H9 (cell line): Measurements from ENCODE around the gene RIMOC1. TPM values are rescaled to one million over a fixed set of nuclear protein-coding genes. Genes with fewer than 3 reads are reported as not detected.

Experiments
- DNase-seq: peaks from one replicate; pipeline ENCODE4 v3.0.0-alpha.2; 2017
- H2AFZ ChIP-seq: one replicate; pipeline ENCODE4 v1.6.1; 2013; ENCODE audit warnings: mild to moderate bottlenecking, low read length, control low read depth, moderate library complexity
- H2AK5ac ChIP-seq: 2 replicates; pipeline ENCODE4 v1.6.1; 2013; ENCODE audit warnings: low read length, control low read depth, mixed read lengths; ENCODE audit not compliant: insufficient read length
- H2BK120ac ChIP-seq: one replicate; pipeline ENCODE4 v1.6.1; 2013; ENCODE audit warnings: low read depth, mild to moderate bottlenecking, low read length, control low read depth, inconsistent platforms; ENCODE audit not compliant: poor library complexity, severe bottlenecking
- H2BK12ac ChIP-seq: 2 replicates; pipeline ENCODE4 v1.6.1; 2013; ENCODE audit warnings: low read length, control low read depth, mixed read lengths, low read depth; ENCODE audit not compliant: insufficient read length
- H2BK15ac ChIP-seq: 2 replicates; pipeline ENCODE4 v1.6.1; 2013; ENCODE audit warnings: low read depth, low read length, control low read depth
- H2BK20ac ChIP-seq: one replicate; pipeline ENCODE4 v1.6.1; 2013; ENCODE audit warnings: low read depth, mild to moderate bottlenecking, low read length, control low read depth, inconsistent platforms; ENCODE audit not compliant: poor library complexity, severe bottlenecking
- H2BK5ac ChIP-seq: 2 replicates; pipeline ENCODE4 v1.6.1; 2013; ENCODE audit warnings: low read length, control low read depth, mixed read lengths; ENCODE audit not compliant: insufficient read length
- H3K14ac ChIP-seq: 2 replicates; pipeline ENCODE4 v1.6.1; 2013; ENCODE audit warnings: low read length, control low read depth; ENCODE audit not compliant: insufficient read depth
- H3K18ac ChIP-seq: 2 replicates; pipeline ENCODE4 v1.6.1; 2013; ENCODE audit warnings: low read depth, mild to moderate bottlenecking, mixed read lengths, low read length, control low read depth; ENCODE audit not compliant: insufficient read length
- H3K23ac ChIP-seq: 2 replicates; pipeline ENCODE4 v1.6.1; 2013; ENCODE audit warnings: low read length, control low read depth, mixed read lengths, low read depth; ENCODE audit not compliant: insufficient read length
- H3K23me2 ChIP-seq: 2 replicates; pipeline ENCODE4 v1.6.1; 2013; ENCODE audit warnings: low read depth, mild to moderate bottlenecking, mixed read lengths, low read length, control low read depth; ENCODE audit not compliant: insufficient read length, poor library complexity, severe bottlenecking
- H3K27ac ChIP-seq: 2 replicates; pipeline ENCODE4 v1.5.1; 2013; ENCODE audit warnings: low read length, control low read depth, mixed read lengths, low read depth; ENCODE audit not compliant: insufficient read length
- H3K27me3 ChIP-seq: 2 replicates; pipeline ENCODE4 v1.6.1; 2013; ENCODE audit warnings: low read length, control low read depth, inconsistent platforms; ENCODE audit not compliant: insufficient read depth
- H3K4ac ChIP-seq: 2 replicates; pipeline ENCODE4 v1.6.1; 2013; ENCODE audit warnings: low read depth, mild to moderate bottlenecking, control low read depth, inconsistent platforms, low read length, moderate library complexity
- H3K4me1 ChIP-seq: 2 replicates; pipeline ENCODE4 v1.6.1; 2013; ENCODE audit warnings: low read length, control low read depth, inconsistent platforms; ENCODE audit not compliant: insufficient read depth
- H3K4me2 ChIP-seq: 2 replicates; pipeline ENCODE4 v1.6.1; 2013; ENCODE audit warnings: low read length, control low read depth, mixed read lengths; ENCODE audit not compliant: insufficient read length, insufficient read depth
- H3K56ac ChIP-seq: 2 replicates; pipeline ENCODE4 v1.6.1; 2013; ENCODE audit warnings: low read depth, mild to moderate bottlenecking, mixed read lengths, low read length, control low read depth; ENCODE audit not compliant: insufficient read length
- H3K79me1 ChIP-seq: 2 replicates; pipeline ENCODE4 v1.6.1; 2013; ENCODE audit warnings: low read depth, mild to moderate bottlenecking, moderate library complexity, low read length, control low read depth, inconsistent platforms; ENCODE audit not compliant: insufficient read depth, poor library complexity, severe bottlenecking
- H3K79me2 ChIP-seq: 2 replicates; pipeline ENCODE4 v1.6.1; 2013; ENCODE audit warnings: low read length, control low read depth, inconsistent platforms; ENCODE audit not compliant: insufficient read depth
- H3K9ac ChIP-seq: 2 replicates; pipeline ENCODE4 v1.6.1; 2013; ENCODE audit warnings: low read length, control low read depth, mixed read lengths; ENCODE audit not compliant: insufficient read length; ENCODE audit errors: extremely low read depth
- H3K9me3 ChIP-seq: one replicate; pipeline ENCODE4 v1.6.1; 2013; ENCODE audit warnings: low read depth, low read length, inconsistent platforms; ENCODE audit not compliant: control insufficient read depth
- H3T11ph ChIP-seq: one replicate; pipeline ENCODE4 v1.6.1; 2013; ENCODE audit warnings: mild to moderate bottlenecking, low read length, control low read depth, inconsistent platforms
- H4K20me1 ChIP-seq: one replicate; pipeline ENCODE4 v1.6.1; 2013; ENCODE audit not compliant: control insufficient read depth, insufficient read length, insufficient read depth
- H4K5ac ChIP-seq: 2 replicates; pipeline ENCODE4 v1.6.1; 2013; ENCODE audit warnings: low read depth, mild to moderate bottlenecking, mixed read lengths, low read length, control low read depth; ENCODE audit not compliant: insufficient read length
- H4K8ac ChIP-seq: replicated peaks from 2 replicates; pipeline ENCODE4 v1.6.1; 2013; ENCODE audit warnings: low read length, control low read depth, mixed read lengths, low read depth; ENCODE audit not compliant: insufficient read length
- H4K91ac ChIP-seq: 2 replicates; pipeline ENCODE4 v1.6.1; 2013; ENCODE audit warnings: low read depth, mild to moderate bottlenecking, moderate library complexity, mixed read lengths, low read length, control low read depth; ENCODE audit not compliant: insufficient read length
- H3K27ac Mint-ChIP-seq, 3 experiments: 2 replicates in 2 of 3; 3 replicates in 1 of 3; pipeline ENCODE4 v1.8.0; 2020 to 2021; ENCODE audit warnings: mixed read lengths in 3 of 3, mild to moderate bottlenecking in 1 of 3, moderate library complexity in 1 of 3
- H3K27me3 Mint-ChIP-seq: 2 replicates; pipeline ENCODE4 v1.8.0; 2021; ENCODE audit warnings: low read depth, mild to moderate bottlenecking, moderate library complexity, mixed read lengths
- H3K36me3 Mint-ChIP-seq, 3 experiments: 2 replicates in 2 of 3; 3 replicates in 1 of 3; pipeline ENCODE4 v1.8.0; 2020 to 2021; ENCODE audit warnings: low read depth in 3 of 3, mixed read lengths in 3 of 3; ENCODE audit not compliant: insufficient read depth in 1 of 3
- H3K4me1 Mint-ChIP-seq, 2 experiments: 2 replicates each; pipeline ENCODE4 v1.8.0; 2020; ENCODE audit warnings: mixed read lengths in 2 of 2
- H3K4me3 Mint-ChIP-seq, 2 experiments: 2 replicates in 1 of 2; 3 replicates in 1 of 2; pipeline ENCODE4 v1.8.0; 2020 to 2021; ENCODE audit warnings: mild to moderate bottlenecking in 2 of 2, mixed read lengths in 2 of 2, moderate library complexity in 1 of 2
- H3K9me3 Mint-ChIP-seq, 2 experiments: 2 replicates in 1 of 2; 3 replicates in 1 of 2; pipeline ENCODE4 v1.8.0; 2020; ENCODE audit warnings: mild to moderate bottlenecking in 2 of 2, mixed read lengths in 2 of 2, moderate library complexity in 1 of 2
- WGBS: extraction: QIAGEN DNeasy Blood & Tissue Kit; methylation state at CpG from one replicate; pipeline ENCODE4 v1.1.7; 2013; ENCODE audit warnings: missing lambda C conversion rate, low lambda C conversion rate, mixed read lengths; ENCODE audit not compliant: insufficient read length; ENCODE audit errors: extremely low coverage; 5-methylcytosine and 5-hydroxymethylcytosine counted together
- total RNA-seq: library from RNA; stranded (reverse); gene quantifications from 2 replicates; pipeline ENCODE4 v1.2.1, GENCODE V29; 2021
- TF ChIP-seq, protein P1 (sequence below): fragments of 200-600 bp; sonication (generic); conservative IDR thresholded peaks from 3 replicates; pipeline ENCODE4 v1.8.0; 2021; ENCODE audit warnings: antibody characterized with exemption, mild to moderate bottlenecking

Gene RIMOC1
- total RNA-seq, 1 experiment from 2014 or later: 43.3 TPM

DNA sequence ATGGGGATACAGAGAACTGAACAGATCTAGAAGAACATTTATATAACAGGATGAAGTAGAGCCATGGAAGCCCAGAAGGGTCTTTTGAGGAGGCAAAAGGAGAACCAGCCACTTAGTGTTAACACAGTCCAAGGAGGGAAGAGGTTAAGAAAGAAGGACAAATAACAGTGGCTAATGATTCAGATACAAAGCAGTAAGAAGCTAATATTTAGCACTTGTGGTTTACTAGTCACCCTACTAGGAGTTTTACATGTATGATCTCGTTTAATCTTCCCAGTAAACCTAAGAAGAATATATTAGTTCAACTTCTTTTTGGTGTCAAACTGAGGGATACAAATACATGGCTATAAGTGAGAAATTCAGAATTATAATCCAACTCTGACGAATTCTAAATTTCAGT is 28.6 kb downstream of the RIMOC1 start:
- H3K4me1 Mint-ChIP-seq: peaks cover 0 to 4% of the 10 kb centered on the region in 2 experiments; a peak in 2 of 4 replicates
- Histone ChIP-seq H3K18ac (no peak overlapping the region), H3K79me1 (no peaks in the 10 kb centered on the region), H2BK5ac (no peak overlapping the region), H3K27ac (no peak overlapping the region), H3T11ph (no peak overlapping the region), H3K79me2 (no peaks in the 10 kb centered on the region), H4K91ac (no peak overlapping the region), H3K14ac (no peak overlapping the region), H3K4me1 (no peaks in the 10 kb centered on the region), H4K8ac (no peak overlapping the region), H2BK12ac (no peak overlapping the region), H3K9ac (no peak overlapping the region), H2BK15ac (no peak overlapping the region), H3K23me2 (no peaks in the 10 kb centered on the region), H4K20me1 (no peaks in the 10 kb centered on the region), H2BK120ac (no peak overlapping the region), H3K4me2 (no peak overlapping the region), H2AFZ (no peak overlapping the region), H3K4ac (no peak overlapping the region), H2BK20ac (no peak overlapping the region), H3K9me3 (no peaks in the 10 kb centered on the region), H4K5ac (no peak overlapping the region), H3K23ac (no peak overlapping the region), H3K56ac (no peak overlapping the region), H3K27me3 (no peaks in the 10 kb centered on the region), H2AK5ac (no peak overlapping the region)
- no CpG with 5 or more reads among the region's 2 CpGs for WGBS
- H3K36me3 Mint-ChIP-seq: no peaks in the 10 kb centered on the region
- H3K27me3 Mint-ChIP-seq: no peaks in the 10 kb centered on the region; the same call in 1 of the 2 replicates
- DNase-seq: no peak
- H3K9me3 Mint-ChIP-seq: no peaks in the 10 kb centered on the region
- TF ChIP-seq, protein P1, sequence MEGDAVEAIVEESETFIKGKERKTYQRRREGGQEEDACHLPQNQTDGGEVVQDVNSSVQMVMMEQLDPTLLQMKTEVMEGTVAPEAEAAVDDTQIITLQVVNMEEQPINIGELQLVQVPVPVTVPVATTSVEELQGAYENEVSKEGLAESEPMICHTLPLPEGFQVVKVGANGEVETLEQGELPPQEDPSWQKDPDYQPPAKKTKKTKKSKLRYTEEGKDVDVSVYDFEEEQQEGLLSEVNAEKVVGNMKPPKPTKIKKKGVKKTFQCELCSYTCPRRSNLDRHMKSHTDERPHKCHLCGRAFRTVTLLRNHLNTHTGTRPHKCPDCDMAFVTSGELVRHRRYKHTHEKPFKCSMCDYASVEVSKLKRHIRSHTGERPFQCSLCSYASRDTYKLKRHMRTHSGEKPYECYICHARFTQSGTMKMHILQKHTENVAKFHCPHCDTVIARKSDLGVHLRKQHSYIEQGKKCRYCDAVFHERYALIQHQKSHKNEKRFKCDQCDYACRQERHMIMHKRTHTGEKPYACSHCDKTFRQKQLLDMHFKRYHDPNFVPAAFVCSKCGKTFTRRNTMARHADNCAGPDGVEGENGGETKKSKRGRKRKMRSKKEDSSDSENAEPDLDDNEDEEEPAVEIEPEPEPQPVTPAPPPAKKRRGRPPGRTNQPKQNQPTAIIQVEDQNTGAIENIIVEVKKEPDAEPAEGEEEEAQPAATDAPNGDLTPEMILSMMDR: no peak
- no peak overlapping the region for H3K4me3 Mint-ChIP-seq
- no peak overlapping the region for H3K27ac Mint-ChIP-seq
